NCI-H510A treated with DMSO at 0.1 percent for 48 hours (cell line): Measurements from ENCODE around the gene FLNA.
A peak's percentile ranks its signal among the peaks of the same experiment; 100 is the strongest.

Experiments
- DNase-seq: peaks from one replicate; lab custom pipeline; 2025; lab: John Stamatoyannopoulos, UW

Gene FLNA

DNA sequence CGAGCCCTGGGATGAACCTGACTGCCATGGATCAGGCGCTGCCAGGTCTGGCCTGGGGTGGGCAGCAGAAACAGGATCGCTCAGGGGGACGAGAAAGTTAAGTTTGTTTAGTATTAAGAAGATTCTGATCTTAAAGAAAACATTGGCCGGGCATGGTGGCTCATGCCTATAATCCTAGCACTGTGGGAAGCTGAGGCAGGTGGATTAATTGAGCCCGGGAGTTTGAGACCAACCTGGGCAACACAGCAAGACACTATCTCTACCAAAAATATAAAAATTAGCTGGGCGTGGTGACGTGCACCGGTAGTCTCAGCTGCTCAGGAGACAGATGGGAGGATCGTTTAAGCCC, 696 bp upstream of the FLNA start:
- DNase-seq, result no peak

- DNase-seq, result peak; percentile 55
Measured at GRCh38 chrX:154373340-154374306, 811 bp downstream of the FLNA start.

- no peak for DNase-seq
Measured at GRCh38 chrX:154372612-154373022, 1.8 kb downstream of the FLNA start.

DNA sequence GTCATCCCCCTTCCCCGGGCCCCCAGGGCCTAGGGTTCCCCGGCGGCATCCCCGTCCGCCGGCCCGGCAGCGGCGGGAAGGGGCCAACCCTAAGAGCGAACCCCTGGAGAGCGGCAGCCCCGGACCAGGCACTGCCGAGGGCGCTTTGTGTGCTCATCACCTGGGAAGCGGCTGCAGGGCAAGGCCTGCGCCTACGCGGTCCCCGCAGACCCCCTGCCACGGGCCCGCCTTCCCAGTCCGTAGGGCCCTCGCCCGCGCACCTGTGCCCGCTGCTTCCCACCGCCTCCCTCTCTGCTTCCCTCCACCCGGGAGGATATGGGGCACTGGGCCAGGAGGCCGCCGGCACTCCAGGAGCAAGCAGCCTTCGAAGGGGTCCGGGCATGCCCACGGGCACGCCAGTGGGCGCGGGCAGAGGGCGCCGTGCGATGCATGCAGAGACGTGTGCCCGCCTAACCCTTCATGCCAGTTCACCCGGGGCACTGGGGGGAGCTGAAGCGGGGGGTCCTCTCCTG, 2.6 kb downstream of the FLNA start:
- DNase-seq, result no peak

DNA sequence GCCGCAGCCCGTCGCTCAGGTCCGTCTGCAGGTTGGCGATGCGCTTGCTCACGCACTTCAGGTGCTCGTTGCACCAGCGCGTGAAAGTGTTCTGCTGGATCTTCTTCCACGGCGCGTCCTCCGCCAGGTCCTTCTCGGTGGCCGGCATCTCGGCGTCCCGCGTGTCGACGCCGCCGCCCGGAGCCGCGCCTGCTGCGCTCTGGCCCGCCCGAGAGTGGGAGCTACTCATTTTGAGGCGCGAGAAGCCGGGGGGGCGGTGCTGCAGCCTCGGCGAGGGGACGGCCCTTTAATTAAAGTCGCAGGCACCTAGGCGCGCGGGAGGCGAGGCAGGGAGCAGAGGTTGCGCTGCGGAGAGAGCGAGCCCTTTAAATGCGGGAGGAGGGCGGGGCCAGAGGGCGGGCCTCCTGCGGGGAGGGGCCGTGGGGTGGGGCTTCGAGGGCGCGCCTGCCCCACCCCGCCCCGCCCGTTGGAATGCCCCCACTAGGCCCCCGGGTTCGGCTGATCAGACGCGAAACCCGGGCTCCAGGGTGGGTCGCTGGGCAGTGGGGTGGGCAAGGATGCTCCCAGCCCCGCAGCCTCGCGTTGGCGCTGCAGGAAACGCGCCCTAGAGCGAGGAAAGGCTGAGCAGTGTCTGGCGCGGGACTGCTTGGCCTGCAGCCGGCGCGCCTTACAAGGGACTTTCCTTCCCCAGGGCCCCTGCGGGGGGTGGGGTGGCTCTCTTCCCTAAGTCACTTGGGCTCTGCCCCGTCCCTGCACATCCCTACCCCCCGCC, 3.2 kb downstream of the FLNA start:
- DNase-seq, result peak; percentile 80

DNA sequence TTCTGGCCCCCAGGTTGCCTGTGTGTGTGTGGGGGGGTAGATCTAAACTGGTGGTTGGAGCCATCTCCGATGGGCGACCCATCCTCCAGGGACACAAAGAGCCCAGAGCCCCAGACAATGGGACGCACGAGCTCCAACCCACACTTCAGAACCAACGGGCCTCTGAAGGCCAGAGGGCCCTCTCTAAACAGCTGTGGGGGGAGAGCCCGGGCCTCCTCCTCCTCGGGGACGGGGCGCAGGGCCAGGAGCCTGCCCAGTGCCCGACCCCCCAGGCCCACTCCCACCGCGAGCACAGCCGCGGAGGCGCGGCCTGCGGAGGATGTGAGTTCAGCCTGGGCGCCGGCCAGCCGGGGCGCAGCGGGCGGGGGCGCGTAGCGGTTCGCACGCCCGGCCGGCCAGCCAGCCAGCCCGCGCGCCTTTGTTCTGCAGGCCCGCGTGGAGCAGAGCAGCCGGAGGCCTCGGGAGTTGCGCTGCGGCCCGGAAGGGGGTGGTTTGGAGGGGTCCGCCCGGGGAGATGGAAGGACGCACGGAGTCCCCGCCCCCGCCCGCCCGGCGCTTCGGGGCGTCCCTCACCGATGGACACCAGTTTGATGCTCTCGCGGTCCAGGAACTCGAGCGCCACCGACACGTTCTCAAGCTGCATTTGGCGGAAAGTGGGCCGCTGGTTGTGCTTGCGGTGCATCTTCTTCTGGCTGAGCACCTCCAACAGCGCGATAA, 4.0 kb downstream of the FLNA start:
- DNase-seq, result no peak

DNA sequence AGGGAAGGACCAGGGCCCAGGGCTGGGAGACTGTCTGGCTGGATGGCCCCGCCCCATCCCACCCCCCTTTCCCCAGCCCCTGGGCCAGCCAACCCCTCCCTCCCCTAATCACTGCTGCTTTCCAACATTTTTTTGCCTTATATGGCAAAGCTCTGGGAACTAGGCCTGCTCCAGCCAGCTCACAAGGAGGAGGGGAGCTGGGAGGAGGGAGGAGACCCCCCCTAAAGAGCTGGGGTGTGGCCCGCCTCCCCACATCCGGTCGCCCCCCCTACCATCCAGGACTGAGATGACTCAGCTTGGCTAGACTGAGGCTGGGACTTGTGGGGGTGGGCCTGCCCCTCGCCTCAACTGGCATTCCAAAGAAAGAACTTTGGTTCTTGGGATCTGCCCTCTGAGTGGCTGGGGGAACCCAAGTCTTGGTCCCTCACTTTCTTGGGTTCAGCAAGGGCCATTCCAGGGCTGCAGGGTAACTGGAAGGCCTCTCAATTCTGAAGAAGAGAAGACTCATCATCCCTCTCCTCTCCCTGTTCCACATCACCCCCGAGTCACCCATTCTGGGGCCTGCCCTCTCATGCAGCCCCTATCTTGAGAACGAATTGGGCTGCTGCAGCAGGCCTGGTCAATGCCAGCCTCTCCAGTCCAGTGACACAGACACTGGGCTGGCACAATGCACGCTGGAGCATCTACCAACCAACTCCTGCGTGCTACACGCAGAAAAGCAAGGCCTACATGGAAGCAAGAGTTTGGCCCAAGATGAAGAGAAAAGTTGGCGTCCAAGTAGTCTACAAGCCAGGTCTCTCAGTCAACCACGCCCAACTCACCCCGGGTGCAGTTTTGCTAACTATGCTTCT, 4.8 kb downstream of the FLNA start:
- DNase-seq, result peak; percentile 41

DNA sequence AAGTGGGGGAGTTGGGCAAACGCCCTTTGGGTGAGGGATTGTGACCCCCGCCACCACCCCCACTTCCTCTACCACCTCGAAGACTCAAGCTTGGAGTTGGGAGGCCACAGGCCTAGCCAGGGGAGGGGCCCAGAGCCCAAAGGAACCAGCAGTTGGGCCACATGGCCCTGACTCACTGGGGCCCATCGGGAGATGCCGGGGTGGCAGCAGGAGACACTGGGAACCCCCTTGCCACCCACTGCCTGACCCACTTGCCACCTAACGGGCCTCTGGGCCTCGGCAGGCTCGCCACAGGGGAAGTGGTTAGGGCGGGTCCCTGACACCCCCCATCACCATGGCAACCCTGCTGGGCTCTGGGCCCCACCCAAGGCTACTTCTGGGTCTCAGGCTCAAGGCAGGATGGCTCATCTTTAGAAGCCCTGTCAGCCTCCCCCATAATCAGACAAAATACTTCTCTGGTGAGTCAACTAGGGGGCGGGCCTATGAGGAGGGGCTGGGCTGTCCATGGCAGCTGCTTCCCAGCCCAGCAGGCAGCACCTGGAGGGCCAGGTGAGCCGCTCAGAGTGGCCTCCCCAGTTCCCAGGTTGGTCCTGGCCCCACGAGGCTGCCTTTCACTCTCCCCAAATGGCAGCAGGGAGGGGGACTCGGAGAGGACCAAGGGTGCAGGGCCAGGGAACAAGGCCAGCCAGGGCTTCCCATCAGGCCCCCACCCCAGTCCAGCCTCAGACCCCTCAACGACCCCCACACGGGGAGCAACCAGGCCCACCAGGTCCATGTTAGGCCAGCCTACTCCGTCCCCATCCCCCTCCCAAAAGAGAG, 5.6 kb downstream of the FLNA start:
- peak; percentile 24 for DNase-seq

DNA sequence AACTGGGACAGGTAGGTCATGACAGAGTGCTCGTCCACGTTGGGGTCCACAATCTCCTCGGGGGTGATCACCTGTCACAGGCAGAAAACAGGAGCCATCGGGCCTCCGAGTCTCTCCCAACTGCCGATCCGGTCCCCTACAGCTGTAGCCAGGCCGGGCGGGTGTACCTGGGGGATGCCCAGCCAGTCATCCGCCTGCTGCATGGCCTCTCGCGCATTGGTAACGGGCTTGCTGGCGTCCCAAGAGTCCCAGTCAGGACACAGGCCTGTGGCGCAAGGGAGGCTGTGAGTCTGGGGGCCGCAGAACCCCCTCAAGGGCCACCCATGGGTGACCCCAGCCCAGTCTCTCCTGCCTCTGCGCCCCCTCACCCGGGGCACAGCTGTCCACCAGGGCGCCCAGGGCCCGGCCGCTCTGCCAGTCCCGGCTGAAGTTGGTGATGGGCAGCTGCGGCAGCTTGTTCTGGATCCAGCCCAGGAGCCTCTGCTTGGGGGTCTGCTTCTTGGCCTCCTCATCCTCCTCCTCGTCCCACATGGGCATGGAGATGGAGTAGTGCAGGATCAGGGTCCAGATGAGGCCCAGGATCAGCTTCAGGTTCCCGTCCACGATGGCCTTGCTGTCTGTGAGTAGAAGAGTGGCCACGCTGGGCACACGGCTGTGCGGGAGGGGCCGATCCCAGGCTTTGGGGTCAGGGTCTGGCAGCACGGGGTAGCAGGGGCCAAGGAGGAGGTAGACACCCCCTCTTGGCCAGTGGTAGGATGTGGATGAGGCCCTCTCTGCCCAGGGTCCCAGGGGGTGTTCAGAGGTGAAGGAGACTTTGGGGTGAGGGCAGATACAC, 6.7 kb downstream of the FLNA start:
- DNase-seq, result no peak

GRCh38 chrX:154366666-154367055, 7.8 kb downstream of the FLNA start:
- no peak for DNase-seq

- DNase-seq, result no peak
Measured at GRCh38 chrX:154365997-154366665, 8.3 kb downstream of the FLNA start.

DNA sequence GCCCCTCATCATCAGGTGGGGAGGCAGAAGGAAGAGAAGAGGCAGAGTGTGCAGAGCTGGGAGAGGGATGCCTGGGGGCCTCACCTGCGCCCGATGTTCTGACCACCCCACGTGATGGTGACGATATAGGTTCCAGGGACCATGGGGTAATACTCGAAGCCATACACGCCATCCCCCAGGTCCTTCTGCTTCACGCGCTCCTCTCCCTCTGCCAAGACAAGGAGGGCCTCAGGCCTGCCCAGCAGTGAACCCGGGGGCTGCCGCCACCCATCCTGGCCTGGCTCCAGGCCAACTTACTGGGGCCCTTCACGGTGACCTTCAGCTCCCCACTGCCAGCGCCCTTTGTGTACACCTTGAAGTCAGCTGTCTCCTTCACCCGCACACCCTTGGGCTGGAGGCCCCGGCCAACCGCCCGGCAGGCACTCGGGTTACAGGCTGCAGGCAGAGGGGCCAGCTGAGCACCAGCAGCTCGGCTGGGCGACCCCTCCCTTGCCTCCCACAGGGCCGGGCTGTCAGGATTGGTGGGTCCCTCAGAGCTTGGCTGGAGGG, 9.3 kb downstream of the FLNA start:
- no peak for DNase-seq

DNA sequence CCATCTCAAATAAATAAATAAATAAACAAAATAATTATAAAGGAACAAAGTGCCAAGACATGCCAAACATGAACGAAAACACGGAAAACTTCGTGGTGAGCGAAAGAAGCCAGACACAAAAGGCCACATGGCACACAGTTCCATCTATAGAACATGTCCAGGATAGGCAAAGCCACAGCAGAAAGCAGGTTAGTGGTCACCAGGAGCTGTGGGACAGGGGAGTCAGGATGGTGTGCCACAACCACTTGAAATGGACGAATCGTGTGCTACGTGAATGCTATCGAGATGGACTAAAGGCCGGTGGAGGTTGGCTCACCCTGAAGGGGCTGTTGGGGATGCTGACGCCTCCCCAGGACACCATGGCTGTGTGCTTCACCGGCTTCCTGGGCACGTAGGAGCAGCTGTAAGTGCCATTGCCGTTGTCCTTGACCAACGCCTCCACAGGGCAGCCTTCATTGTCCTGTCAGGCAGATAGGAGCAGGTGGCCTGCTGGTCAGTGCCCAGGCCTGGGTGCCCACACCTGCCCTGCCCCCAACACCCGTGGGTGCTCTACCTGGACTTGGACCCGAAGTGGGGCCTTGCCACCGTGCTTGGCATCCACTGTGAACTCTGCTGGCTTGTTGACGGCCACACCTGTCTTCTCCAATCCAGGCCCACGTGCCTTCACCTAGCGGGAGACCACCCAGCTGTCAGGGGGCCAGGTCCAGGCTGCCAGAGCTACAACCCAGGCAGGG, 10.6 kb downstream of the FLNA start:
- no peak for DNase-seq

GRCh38 chrX:154362085-154362742, 12.2 kb downstream of the FLNA start:
- no peak for DNase-seq

DNA sequence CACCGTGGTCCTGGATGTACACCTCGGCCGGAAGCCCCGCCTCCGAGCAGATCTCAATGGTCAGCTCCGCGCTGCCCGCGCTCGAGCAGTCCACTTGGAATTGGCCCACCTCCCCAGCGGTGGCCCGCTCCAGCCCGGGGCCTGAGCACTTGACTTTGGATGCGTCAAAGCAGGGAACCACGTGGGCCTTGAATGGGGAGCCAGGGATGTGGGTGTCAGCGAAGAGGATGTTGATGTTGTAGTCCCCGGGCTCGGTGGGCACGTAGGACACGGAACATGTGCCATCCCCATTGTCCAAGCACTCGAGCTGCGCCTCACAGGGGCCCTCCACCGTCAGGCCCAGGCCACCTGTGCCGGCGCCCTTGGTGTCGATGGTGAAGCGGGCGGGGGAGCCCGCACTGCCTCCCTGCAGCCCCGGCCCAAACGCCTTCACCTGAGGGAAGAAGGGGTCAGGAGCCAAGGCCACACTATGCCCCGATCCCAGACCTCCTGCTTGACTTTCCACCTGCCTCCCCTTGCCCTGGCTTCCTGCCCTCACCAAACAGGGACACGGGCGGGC, 14.2 kb downstream of the FLNA start:
- DNase-seq, result no peak

- no peak for DNase-seq
Measured at GRCh38 chrX:154359362-154360154, 14.9 kb downstream of the FLNA start.
